HG03045 (cell line): ENCODE data around the gene CFAP410.

Experiments
- ATAC-seq: cut with Tn5 transposase; IDR thresholded peaks from one replicate; pipeline ENCODE4 v1.9.1; 2021; ENCODE audit warnings: mild to moderate bottlenecking, moderate library complexity; ENCODE audit not compliant: unreplicated experiment

Gene CFAP410

DNA sequence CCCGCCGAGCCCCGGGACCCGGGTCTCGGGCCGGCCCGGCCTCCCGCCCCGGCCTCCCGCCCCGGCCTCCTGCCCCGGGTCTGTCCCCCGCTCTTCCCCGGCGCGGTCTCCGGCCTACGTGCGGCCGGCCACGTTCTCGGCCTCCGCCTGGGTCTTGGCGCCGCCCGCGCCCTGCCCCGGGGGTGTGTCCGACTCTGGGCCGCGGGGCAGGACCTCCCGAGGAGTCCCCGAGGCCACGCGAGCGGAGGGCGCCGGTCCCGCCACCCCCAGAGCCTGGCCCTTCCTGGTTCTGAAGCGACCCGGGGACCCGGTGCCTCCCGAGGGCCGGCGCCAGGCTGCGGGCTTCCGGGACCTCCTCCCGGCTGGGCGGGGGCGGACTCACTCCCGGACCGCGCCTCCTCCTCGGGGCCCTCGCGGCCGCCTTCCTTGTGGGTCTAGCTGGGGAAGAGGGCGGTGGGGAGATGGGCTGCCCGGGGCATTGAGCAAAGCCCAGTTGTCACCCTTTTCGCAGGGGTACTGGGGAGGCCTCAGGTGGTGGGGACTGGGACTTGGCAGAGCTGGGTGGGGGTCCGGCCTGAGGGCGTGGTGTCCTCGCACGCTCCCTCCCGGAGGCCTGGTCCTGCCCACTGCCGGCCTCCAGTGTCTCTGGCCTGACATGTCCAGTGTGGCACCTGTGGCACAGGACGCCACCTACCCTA, 38.8 kb downstream of the CFAP410 start:
- peak; percentile 37 for ATAC-seq

DNA sequence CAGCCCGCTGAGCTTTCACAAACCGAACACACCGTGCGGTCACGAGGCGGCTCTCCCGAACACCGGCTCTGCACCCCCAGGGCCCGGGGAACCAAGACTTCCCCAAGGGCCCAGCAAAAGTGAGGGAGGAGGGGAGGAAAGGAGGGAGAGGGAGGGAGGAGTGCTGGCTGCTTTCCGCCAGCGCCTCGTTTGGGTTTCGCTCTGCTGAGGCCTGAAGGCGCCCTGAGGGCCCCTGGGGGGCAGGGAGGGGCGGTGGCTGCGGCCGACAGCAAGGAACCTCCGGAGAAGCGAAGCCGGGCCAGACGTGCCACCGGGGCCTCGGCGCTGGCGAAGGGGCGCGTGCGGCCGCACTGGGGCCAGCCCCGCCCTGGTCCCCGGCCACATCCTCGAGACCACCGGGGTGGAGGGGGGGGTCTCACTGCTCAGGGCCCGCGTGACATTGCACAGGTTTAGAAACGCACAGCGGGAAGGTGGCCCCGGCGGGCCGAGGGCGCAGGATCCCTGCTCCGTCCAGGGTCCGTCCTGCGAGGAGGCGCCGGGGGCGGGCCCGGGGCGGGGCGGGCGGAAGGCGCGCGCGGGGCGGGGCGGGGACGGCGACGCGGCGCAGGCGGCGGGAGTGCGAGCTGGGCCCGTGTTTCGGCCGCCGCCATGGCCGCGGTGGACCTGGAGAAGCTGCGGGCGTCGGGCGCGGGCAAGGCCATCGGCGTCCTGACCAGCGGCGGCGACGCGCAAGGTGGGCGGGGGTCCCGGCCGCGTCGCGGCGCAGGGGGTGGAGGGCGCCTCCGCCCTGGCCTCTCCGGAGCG, 39.5 kb downstream of the CFAP410 start, which contains the start of gene PFKL:
Gene PFKL, plus strand, starts transcription at position 596 of the 804 bp plus-strand sequence. Its CDS starts 53 bp downstream, at position 649.
- peak; percentile 72 for ATAC-seq

DNA sequence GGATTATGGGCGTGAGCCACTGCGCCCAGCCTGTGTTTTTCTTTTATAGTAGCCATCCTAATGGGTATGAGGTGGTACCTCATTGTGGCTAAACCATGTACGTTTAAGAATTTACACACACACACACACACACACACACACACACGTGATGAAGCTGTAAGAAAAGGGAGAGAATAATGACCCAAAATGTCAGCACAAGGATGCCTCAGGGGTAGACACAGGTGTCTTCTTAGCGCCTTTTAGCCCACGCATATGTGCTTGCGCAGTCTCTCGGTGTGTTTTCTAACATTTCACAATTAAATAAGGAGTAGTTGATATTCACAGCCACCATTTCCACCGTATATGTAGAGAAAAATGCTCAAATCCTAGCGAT, 40.1 kb downstream of the CFAP410 start:
- no peak for ATAC-seq

DNA sequence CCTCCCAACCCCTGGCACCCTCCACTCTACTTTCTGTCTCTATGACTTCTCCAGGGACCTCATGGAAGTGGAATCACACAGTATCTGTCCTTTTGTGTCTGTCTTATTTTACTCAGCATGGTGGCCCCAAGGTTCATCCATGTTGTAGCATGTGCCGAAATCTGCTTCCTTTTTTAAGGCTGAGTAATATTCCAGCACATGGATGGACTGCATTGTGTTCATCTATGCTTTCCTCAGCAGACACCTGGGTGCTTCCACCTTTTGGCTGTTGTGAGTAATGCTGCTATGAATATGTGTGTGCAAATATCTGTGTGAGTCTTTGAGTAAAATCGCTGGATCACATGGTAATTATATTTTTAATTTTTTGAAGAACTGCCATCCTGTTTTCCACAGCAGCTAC, 40.9 kb downstream of the CFAP410 start:
- ATAC-seq = no peak

DNA sequence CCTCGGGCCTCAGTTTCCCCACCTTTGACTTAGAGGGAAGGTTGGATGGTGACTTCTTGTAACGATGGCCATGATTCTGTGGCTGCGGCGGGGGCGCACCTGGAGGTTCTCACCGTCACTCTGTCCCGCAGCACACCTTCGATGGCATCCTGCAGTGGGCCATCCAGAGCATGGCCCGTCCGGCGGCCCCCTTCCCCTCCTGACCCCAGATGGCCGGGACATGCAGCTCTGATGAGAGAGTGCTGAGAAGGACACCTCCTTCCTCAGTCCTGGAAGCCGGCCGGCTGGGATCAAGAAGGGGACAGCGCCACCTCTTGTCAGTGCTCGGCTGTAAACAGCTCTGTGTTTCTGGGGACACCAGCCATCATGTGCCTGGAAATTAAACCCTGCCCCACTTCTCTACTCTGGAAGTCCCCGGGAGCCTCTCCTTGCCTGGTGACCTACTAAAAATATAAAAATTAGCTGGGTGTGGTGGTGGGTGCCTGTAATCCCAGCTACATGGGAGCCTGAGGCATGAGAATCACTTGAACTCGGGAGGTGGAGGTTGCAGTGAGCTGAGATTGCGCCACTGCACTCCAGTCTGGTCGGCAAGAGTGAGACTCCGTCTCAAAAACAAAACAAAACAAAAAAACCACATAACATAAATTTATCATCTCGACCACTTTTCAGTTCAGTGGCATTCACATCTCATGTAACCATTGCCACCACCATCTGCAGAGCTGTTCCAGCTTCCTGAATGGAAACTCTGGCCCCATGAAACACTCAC, 41.5 kb downstream of the CFAP410 start:
- ATAC-seq = no peak

DNA sequence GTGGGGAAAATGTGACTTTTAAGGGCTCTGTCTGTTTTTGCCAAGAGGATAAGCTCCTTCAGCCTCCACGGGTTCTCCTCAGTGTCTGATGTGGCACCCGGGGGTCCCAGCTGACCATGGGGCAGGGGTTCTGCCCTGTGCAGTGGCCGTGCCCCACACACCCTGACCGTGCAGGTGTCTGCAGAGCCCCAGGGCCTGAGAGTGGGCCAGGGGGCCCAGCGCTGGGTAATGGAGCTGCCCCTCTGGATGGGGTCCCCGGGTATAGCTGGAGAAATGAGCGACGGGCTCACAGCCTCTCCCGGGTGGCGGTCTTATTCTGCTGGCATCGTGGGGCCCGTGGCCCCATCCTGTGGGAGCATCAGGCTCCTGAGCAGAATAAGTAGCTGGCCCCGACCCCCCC, 42.3 kb downstream of the CFAP410 start:
- no peak for ATAC-seq

DNA sequence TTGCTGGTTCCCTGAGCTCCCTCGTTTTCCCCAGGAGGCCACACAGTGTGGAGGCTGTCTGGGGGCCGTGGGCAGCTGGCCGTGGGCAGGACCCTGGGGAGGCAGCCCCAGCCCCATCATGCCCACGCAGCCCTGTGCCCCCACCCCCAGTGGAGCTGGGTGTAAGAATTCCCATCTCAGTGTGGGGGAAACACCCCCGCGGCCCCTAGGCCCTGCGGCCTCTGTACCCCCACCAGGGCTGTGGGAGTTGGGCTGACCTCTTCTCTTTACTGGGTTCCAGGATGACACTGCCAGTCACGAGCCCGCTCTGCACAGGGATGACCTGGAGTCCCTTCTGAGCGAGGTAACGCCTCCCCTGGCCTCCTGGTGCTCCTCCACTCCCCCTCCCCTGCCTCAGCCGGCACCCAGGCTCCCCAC, 43.1 kb downstream of the CFAP410 start:
- ATAC-seq = no peak

DNA sequence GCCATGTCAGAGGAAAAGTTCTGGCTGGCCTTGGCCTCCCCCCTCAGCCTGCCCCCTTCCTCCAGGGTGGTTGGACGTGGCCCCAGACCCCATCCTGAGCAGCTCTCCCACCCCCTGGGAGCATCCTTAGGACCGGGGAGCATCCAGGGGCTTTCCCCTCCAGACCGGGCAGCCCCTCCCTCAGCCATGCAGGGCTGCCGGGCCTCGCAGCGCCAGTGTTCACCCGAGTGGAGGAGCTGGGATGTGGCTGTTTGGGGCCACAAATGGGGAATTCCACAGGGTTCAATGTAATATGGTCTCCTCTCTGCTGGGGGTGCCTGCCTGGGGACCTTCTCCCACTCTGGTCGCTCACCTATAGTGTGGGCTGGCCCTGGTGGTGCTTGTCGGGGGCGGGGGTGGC, 43.5 kb downstream of the CFAP410 start:
- ATAC-seq = no peak

DNA sequence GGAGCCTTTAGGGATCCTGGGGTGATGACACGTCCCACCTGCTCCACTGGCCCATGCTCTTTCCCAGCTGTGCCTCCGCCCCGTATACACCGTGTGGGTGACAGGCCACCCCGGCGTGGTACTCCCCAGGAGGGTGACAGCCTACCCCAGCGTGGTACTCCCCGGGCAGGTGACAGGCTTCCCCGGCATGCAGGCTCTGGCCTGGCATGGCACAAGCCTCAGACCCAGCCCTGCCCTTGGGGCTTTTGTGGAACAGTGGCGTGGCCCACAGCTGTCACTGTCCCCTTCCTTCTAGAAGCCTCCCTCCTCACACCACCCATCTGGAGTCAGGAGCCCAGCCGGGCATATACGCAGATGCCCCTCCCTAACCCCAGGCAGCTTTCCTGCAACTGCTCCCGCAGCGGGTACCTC, 44.0 kb downstream of the CFAP410 start:
- no peak for ATAC-seq

DNA sequence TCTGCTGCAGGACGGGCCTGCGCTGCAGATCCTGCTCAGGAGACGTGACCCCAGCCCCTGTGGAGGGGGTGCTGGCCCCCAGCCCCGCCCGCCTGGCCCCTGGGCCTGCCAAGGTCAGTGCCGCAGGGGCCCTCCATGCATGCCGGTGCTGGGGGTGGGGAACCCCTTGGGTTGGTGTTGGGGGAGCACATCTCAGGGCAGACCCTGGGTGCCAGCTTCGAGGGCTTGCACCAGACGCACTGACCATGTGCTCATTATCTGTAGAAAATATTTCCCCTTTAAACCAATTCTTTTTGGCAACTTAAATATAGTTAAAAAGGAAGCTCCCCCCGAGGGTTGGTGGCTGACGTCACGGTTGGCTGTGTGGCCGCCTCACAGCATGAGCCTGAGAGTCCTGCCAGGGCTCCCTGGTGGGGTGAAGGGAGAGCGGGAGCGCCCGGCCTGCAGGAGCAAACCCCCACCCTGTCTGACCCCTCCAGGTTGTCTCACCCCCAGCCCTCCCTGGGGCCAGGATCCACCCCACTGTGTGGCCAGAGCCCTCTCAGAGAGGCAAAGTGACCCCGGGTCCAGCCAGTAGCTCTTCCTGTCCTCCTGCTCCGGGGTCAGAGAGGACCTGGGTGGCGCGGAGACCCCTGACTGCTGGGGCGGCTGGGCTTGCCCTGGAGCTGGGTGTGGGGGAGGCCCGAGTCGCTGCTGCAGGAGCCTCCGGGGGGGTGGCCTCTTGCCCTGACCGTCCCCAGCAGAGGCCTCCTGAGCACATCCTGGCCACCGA, 44.6 kb downstream of the CFAP410 start:
- no peak for ATAC-seq

DNA sequence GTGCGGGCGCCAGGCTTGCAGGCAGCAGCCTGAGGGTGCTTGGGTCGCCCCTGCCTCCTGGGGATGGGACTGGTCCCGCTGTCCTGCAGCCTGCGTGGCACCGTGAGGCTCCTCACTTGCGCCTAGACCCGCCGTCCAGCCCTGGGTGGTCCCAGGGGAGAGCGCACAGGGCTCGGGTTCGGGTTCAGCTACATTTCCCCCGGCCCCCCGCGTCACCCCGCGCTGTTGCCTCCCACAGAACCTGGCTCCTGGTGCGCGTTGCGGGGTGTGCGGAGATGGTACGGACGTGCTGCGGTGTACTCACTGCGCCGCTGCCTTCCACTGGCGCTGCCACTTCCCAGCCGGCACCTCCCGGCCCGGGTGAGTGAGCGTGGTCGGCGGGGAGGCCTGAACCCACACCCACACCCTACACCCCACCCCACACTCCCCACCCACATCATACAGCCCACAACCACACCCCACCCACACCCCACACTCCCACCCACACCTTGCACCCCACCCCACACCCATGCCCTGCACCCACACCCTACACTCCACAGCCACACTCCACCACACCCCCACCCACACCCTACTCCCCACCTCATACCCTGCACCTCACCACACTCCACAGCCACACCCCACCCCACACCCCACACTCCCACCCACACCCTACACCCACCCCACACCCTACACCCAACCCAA, 45.5 kb downstream of the CFAP410 start:
- no peak for ATAC-seq

DNA sequence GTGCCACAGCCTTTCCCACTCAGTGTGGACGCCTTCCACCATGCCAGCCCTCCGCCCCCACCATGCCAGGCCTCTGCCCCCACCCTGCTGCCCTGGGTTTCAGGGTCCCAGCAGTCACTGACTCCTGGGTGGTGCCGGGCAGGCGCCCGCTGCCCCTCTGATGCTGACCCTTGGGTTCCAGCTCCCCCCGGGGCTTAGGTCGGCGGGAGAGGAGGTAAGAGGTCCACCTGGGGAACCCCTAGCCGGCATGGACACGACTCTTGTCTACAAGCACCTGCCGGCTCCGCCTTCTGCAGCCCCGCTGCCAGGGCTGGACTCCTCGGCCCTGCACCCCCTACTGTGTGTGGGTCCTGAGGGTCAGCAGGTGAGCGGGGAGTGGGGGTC, 46.4 kb downstream of the CFAP410 start:
- no peak for ATAC-seq

DNA sequence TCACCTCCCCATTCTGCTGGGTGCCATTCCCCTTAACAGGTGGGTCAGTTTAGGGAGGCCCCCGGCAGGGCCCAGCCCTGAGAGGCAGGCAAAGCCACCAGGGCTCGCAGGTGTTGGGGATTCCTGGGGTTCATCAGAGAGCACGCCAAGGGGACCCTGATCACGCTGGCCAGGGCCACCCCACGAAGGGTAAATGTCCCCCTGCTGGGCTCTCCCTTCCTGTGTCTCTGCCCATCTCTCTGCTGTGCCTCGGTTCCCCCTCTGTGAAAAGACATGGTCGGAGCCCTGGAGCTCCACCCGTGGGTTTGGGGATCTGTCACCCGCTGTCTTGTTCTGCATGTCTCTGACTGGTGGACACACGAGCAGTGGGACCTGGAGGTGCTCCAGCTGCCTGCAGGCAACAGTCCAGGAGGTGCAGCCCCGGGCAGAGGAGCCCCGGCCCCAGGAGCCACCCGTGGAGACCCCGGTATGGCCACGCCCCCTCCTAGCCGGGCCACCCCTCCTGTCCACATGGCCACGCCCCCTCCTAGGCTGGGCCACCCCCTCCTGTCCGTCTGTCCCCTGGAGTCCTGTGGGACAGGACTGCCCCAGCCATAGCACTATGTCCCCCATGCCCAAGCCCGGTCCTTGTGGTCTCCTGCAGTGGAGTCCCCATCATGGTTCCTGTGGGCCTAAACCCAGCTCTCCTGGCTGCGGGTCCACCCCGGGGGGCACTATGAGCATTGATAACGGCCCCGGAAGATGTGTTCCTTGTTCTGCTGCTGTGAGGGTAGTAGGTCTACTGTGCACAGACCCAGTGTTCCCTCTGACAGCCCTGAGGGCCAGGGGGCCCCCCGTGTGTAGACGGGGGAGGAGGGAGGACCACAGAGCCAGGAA, 47.0 kb downstream of the CFAP410 start:
- ATAC-seq = no peak

DNA sequence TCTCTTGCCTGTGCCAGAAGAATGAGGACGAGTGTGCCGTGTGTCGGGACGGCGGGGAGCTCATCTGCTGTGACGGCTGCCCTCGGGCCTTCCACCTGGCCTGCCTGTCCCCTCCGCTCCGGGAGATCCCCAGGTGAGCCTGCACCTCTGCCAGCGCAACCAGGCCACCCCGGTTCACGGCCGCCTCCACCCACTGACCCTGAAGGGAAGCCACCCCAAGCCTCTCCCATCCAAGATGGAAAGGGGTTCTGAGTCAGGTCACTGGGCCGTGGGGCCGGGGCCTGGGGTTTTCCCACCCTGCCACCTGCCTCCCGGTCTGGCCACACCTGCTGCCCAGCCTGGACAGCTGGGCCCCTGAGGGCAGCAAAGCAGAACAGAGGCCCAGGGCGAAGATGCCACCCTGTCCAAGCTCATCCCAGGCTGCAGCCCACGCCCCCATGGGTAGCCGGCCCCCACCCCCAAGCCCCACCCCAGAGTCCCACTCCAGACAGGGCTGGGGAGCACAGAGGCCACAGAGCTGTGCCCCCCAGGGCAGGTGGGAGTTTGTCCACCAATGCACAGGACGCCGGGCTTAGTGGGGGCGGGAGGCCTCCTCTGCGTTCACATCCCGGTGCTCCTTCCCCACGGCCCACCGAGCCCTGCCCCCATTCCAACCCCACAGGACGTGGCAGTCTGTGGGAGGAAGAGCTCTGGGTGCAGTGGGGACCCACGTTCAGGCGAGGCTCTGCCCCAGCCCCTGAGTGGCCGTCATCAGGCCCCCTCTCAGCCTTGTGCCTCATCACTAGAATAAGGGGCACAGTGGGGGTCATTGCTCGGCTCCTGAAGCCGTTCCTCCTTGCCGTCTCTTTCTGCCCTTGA, 47.9 kb downstream of the CFAP410 start:
- ATAC-seq = no peak

DNA sequence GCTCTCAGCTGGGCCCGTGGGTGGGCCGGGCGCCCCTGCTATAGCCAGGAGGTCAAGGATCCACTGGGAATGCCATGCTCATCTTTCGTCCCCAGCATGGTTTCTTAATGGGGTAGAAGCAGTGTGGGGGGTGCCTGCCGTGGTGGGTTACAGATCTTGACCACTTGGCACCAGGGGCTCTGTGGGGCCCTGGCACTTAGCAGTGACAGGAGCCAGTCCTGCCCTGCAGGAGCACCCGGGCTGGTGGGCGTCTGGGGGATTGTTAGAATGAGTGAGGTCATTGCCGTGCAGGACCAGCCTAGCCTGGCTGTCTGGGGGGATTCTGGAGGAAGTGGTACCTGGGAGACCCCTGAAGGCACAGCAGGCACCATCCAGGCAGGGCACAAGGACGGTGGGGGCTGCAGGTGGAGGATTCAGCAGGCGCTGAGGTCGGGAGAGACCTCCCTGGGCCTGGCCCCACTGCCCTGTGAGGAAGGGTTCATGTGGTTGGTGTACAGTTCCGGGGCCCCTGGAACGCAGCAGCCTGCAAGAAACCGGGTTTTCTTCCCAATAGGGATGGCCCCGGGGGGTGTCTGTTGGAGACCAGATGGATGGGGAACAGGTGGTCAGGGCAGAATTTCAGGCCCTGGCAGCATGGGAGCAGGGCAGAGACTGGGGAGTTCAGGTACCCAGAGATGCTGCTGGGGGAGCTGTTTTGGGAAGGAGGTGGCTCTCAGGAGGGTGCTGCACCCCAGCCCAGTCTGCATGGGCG, 48.7 kb downstream of the CFAP410 start:
- no peak for ATAC-seq

DNA sequence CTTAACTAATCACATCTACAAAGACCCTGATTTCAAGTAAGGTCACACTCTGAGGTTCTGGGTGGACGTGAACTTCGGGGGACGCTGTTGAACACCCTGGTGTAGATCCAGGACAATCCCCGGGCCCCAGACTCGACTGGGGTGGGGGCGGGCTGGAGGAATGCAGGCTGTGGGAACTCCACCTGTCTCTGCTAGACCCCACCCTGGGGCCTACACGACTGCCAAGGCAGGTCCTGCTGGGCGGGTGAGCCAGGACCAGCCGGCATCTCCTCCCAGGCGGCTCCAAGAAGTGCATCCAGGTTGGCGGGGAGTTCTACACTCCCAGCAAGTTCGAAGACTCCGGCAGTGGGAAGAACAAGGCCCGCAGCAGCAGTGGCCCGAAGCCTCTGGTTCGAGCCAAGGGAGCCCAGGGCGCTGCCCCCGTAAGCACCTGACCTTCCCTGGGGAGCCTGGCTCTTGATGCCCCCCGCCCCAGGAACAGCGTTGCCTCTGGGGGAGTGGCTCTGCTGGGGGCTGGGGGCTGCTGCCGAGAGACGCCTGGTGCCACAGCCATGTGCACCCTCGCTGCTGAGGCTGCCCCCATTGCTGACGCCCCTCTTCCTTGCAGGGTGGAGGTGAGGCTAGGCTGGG, 49.7 kb downstream of the CFAP410 start:
- ATAC-seq = no peak
